HUES64 (cell line): ENCODE results near the gene PPP2R2C.

Experiments
- H3K27ac ChIP-seq: 2 replicates; pipeline ENCODE4 v1.7.0; 2013; ENCODE audit warnings: low read depth, low read length, inconsistent platforms
- H3K27me3 ChIP-seq: 2 replicates; pipeline ENCODE4 v1.6.1; 2013; ENCODE audit warnings: mild to moderate bottlenecking, low read length; ENCODE audit not compliant: insufficient read depth
- H3K36me3 ChIP-seq: 2 replicates; pipeline ENCODE4 v1.6.1; 2013; ENCODE audit warnings: mild to moderate bottlenecking, low read length; ENCODE audit not compliant: insufficient read depth
- H3K4me1 ChIP-seq: 2 replicates; pipeline ENCODE4 v1.6.1; 2013; ENCODE audit warnings: mild to moderate bottlenecking, low read length, moderate library complexity; ENCODE audit not compliant: insufficient read depth
- H3K4me3 ChIP-seq: 2 replicates; pipeline ENCODE4 v1.5.1; 2013; ENCODE audit warnings: mild to moderate bottlenecking, low read length, moderate library complexity
- H3K9ac ChIP-seq: 2 replicates; pipeline ENCODE4 v1.6.1; 2013; ENCODE audit warnings: mild to moderate bottlenecking, low read depth, low read length
- H3K9me3 ChIP-seq: 2 replicates; pipeline ENCODE4 v1.6.1; 2013; ENCODE audit warnings: low read depth, low read length; ENCODE audit not compliant: insufficient read depth
- WGBS: fragments of 150-250, 120-280 bp; methylation state at CpG from one replicate; pipeline ENCODE4 v1.1.7; 2013; ENCODE audit warnings: missing lambda C conversion rate; 5-methylcytosine and 5-hydroxymethylcytosine counted together

Gene PPP2R2C

DNA sequence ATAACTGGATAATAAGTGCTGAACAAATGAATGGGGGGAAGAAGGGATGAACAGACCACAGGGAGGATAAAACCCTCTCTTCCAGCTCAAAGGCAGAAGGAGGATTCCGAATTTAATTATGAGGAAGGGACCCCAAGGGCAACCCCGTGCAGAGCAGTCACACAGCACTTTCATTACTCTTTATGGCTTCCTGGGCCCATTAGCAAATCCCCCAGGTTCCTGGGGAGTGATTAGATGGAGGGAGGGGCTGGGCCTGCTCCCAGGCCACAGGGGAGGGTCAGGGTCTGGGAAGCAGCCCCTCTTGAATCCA is 67.1 kb downstream of the PPP2R2C start:
- H3K27ac ChIP-seq, result no peak overlapping the region
- H3K4me3 ChIP-seq, result no peak overlapping the region
- H3K9ac ChIP-seq, result no peak overlapping the region
- WGBS, result no CpG with 5 or more reads among the region's 2 CpGs
- H3K36me3 ChIP-seq, result no peaks in the 10 kb centered on the region
- H3K27me3 ChIP-seq, result no peaks in the 10 kb centered on the region
- H3K4me1 ChIP-seq, result peaks cover 13% of the 10 kb centered on the region
- no peaks in the 10 kb centered on the region for H3K9me3 ChIP-seq

DNA sequence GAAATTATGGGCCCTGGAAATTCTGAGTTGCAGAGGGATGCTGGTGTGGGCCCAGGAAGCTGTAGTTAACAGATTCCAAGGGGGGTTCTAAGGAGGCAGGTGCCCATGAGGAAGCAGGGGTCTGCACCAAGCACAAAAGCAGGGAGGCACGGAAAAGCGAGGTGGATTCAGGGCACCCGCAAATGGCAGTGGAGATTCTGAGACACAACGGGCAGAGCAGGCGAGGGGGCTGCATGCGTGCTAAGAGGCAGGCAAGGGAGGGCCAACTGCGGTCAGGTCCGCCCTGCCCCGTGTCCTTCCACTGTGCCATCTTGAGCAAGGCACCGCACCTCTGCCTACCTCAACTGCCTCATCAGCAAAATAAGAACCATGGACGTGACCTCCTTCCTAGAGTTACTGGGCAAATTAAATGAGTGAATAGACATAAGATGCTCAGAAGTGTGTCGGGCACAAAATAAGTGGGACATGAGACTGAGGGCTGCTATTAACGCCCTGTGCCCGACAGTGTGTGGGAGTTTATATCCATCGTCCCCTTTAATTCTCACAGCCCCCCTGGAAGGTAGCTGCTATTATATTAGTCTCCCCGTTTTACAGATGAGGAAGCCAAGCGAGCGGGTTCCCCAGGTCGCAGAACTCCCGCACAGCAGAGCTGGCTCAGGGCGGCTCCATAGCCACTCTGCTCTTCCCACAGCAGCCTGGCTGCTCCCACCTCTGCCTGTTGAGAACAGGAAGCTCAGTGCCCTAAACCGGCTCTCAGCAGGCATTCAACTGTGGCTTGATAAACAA is 67.6 kb downstream of the PPP2R2C start:
- H3K9ac ChIP-seq, result no peak overlapping the region

DNA sequence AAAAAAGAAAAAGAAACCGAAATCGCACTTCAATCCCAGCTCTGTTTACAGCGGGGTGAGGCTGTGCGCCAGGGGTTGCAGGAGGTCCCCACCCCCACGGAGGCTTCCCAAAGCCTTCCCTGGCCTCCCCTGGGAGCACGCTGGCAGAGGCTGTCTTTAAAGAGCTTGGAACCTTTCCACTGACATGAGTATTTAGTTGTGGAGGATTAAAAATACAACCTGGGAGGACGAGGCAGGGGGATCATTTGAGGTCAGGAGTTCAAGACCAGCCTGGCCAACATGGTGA is 69.1 kb downstream of the PPP2R2C start:
- no peak overlapping the region for H3K4me3 ChIP-seq
- H3K27ac ChIP-seq, result no peak overlapping the region
- H3K4me1 ChIP-seq, result peaks cover 17% of the 10 kb centered on the region
- no peaks in the 10 kb centered on the region for H3K36me3 ChIP-seq
- H3K9ac ChIP-seq, result no peak overlapping the region
- no peaks in the 10 kb centered on the region for H3K9me3 ChIP-seq
- WGBS, result 68% methylated on average over 7 of the region's 7 CpGs
- no peaks in the 10 kb centered on the region for H3K27me3 ChIP-seq

More for the DNA sequence above, 67.6 kb downstream of the PPP2R2C start:
- Histone ChIP-seq H3K4me3 (no peak overlapping the region), H3K9me3 (no peaks in the 10 kb centered on the region), H3K36me3 (no peaks in the 10 kb centered on the region), H3K27me3 (no peaks in the 10 kb centered on the region), H3K4me1 (peaks cover 13% of the 10 kb centered on the region), H3K27ac (no peak overlapping the region)
- 72% methylated on average over 22 of the region's 22 CpGs for WGBS

DNA sequence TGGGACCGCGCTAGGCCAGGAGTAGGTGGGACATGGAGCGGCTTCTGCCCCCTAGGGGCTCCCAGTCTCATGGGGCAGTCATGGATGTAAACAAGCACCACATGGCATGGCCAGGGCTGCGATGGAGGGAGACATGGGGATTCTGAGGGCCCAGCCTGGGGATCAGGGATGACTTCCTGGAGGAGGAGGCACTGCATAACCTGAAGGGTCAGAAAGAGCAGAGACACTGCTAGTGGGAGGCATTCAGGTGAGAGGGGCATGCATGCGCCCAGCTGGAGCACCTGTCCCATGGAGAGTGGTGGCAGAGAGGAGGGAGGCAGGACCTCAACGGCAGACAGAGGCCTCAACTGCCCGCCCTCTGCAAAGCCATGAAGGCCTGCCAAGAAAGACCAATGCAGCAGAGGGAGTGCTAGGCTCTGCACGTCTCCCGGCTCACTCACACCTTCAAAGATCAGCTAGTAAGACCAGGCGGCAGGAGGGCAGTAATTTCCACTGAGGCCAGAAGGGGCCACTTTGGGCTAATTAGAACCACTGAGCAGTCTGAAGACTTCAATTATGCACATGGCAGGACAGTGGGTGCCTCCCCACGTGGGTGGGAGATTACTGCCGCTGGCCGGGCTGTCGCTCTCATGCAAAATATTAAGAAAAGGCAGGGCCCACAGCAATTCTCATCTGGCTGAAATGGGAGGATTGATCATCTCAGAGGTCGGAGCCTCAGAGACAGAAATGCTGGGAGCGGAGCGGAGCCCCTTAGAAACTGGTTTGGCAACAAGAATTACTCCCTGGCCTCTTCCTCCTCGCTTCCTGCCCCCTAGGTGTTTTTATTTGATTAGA is 69.6 kb downstream of the PPP2R2C start:
- Histone ChIP-seq H3K9ac (no peak overlapping the region), H3K4me3 (no peak overlapping the region), H3K27ac (no peak overlapping the region), H3K27me3 (no peaks in the 10 kb centered on the region), H3K36me3 (no peaks in the 10 kb centered on the region), H3K9me3 (no peaks in the 10 kb centered on the region), H3K4me1 (peaks cover 17% of the 10 kb centered on the region)
- WGBS, result 70% methylated on average over 18 of the region's 18 CpGs

- H3K36me3 ChIP-seq, result no peaks in the 10 kb centered on the region
- no peaks in the 10 kb centered on the region for H3K9me3 ChIP-seq
- H3K9ac ChIP-seq, result no peak overlapping the region
- WGBS, result 96% methylated on average over 9 of the region's 9 CpGs
- no peak overlapping the region for H3K27ac ChIP-seq
- H3K4me1 ChIP-seq, result peaks cover 17% of the 10 kb centered on the region
- no peak overlapping the region for H3K4me3 ChIP-seq
- H3K27me3 ChIP-seq, result no peaks in the 10 kb centered on the region
These were observed 70.6 kb downstream of the PPP2R2C start for GRCh38 chr4:6401797-6402196.

GRCh38 chr4:6396696-6397236 is 75.6 kb downstream of the PPP2R2C start:
- Histone ChIP-seq H3K9me3 (no peaks in the 10 kb centered on the region), H3K4me3 (no peak overlapping the region), H3K27ac (no peak overlapping the region), H3K27me3 (no peaks in the 10 kb centered on the region), H3K36me3 (no peaks in the 10 kb centered on the region), H3K9ac (no peak overlapping the region), H3K4me1 (peaks cover 4% of the 10 kb centered on the region; the same call in 1 of the 2 replicates)
- WGBS, result 90% methylated on average over 12 of the region's 12 CpGs

GRCh38 chr4:6395466-6396228 is 76.8 kb downstream of the PPP2R2C start:
- no peaks in the 10 kb centered on the region for H3K27me3 ChIP-seq
- H3K9ac ChIP-seq, result no peak overlapping the region
- H3K36me3 ChIP-seq, result no peaks in the 10 kb centered on the region
- 83% methylated on average over 17 of the region's 17 CpGs for WGBS
- H3K9me3 ChIP-seq, result no peaks in the 10 kb centered on the region
- peaks cover 4% of the 10 kb centered on the region; the same call in 1 of the 2 replicates for H3K4me1 ChIP-seq
- no peak overlapping the region for H3K27ac ChIP-seq
- no peak overlapping the region for H3K4me3 ChIP-seq

DNA sequence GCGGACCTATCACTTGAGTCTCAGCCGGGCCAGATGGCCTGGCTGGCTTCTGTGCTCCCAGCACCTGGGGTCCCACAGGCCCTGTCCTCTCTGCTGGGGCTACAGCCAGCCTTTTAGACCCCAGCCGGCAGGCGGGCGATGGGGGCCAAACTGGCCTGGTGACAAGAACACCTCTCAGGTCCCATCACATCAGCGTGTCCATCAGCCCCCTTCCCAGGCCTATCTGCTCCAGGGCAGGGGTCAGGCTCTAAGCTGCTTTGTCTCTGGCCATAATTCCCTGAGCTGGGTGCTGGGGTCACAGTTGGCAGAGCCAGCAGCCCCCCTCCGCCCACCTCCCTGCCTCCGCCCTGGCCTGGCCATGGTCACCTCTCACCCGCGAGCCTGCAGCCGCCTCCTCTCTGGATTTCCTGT is 77.7 kb downstream of the PPP2R2C start:
- no peaks in the 10 kb centered on the region for H3K27me3 ChIP-seq
- peaks cover 4% of the 10 kb centered on the region; the same call in 1 of the 2 replicates for H3K4me1 ChIP-seq
- no peaks in the 10 kb centered on the region for H3K9me3 ChIP-seq
- no peak overlapping the region for H3K27ac ChIP-seq
- no peaks in the 10 kb centered on the region for H3K36me3 ChIP-seq
- no peak overlapping the region for H3K9ac ChIP-seq
- WGBS, result 93% methylated on average over 11 of the region's 11 CpGs
- no peak overlapping the region for H3K4me3 ChIP-seq

DNA sequence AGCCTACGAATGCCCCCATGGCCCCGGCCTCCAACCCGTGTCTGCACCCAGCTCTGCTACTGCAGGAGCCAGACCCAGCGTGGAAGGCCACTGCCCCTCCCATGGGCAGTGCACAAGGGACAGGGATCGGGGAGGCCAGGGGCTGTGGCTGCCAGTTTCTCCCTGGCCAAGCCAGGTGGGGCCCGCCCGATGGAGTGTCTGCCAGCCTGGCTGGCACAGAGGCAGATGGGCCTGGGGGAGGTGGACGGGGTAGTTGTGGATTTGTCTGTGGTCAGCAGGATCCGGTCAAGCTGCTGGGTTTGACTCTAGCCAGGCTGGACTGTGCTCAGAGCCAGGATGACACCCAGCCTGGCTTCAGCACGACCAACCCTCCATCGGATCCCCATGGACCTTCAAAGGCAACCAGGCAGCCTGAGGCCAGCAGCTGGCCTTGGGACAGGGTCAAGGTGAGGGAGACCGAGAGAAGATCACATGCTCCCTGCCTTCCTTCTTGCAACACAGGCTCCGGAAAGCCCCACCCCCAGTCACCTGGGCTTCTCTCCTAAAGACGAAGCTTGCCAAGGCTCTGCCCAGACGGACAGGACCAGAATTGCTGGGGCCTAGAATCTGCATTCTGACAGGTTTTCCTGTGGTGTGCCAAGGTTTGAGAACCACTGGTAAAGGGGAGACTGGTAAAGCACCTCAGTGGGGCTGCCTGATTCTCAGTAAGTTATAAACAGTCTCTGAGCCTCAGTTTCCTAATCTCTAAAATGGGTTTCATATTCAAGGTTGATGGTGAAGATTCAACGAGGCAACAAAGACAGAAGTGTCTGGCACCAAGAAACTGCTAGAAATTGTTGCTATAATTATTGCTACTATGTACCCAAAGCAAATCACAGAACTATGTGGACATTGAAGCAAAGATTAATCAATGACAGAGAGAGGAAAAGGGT is 78.6 kb downstream of the PPP2R2C start:
- Histone ChIP-seq H3K36me3 (no peaks in the 10 kb centered on the region), H3K9me3 (no peaks in the 10 kb centered on the region), H3K4me1 (peaks cover under 1% of the 10 kb centered on the region; the same call in 1 of the 2 replicates), H3K4me3 (no peak overlapping the region), H3K27ac (no peak overlapping the region), H3K27me3 (no peaks in the 10 kb centered on the region), H3K9ac (no peak overlapping the region)
- 90% methylated on average over 16 of the region's 16 CpGs for WGBS

DNA sequence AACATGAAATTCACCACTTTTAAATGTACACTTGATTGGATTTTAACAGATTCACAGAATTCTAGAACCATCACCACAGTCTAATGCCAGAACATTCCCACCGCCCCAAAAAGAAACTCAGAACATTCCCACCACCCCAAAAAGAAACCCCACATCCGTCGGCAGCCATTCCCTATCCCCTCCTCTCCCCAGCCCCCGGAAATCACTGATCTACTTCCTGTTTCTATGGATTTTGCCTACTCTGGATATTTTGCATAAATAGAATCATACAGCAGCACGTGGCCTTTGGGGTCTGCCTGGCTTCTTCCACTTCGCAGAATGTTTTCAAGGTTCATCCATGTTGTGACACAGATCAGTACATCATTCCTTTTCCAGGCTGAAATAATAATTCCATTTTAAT is 79.3 kb downstream of the PPP2R2C start:
- 88% methylated on average over 6 of the region's 6 CpGs for WGBS
- Histone ChIP-seq H3K27me3 (no peaks in the 10 kb centered on the region), H3K9me3 (no peaks in the 10 kb centered on the region), H3K4me3 (no peak overlapping the region), H3K9ac (no peak overlapping the region), H3K4me1 (no peaks in the 10 kb centered on the region), H3K36me3 (no peaks in the 10 kb centered on the region), H3K27ac (no peak overlapping the region)
